BLaER1 (cell line): ENCODE results near the gene TFPI.

Source experiments
- H3K27ac ChIP-seq: shearing (Covaris generic); formaldehyde crosslinking; 2 replicates; pipeline ENCODE4 v1.8.1; 2022
- H3K27me3 ChIP-seq: shearing (Covaris generic); formaldehyde crosslinking; 2 replicates; pipeline ENCODE4 v1.8.1; 2022
- H3K36me3 ChIP-seq: shearing (Covaris generic); formaldehyde crosslinking; 2 replicates; pipeline ENCODE4 v1.8.1; 2022
- H3K4me1 ChIP-seq: shearing (Covaris generic); formaldehyde crosslinking; 2 replicates; pipeline ENCODE4 v1.8.1; 2022
- H3K4me2 ChIP-seq: shearing (Covaris generic); formaldehyde crosslinking; 2 replicates; pipeline ENCODE4 v1.8.1; 2022
- H3K4me3 ChIP-seq: shearing (Covaris generic); formaldehyde crosslinking; 2 replicates; pipeline ENCODE4 v1.8.1; 2022
- H3K9ac ChIP-seq: shearing (Covaris generic); formaldehyde crosslinking; 2 replicates; pipeline ENCODE4 v1.8.1; 2022
- H3K9me3 ChIP-seq: shearing (Covaris generic); formaldehyde crosslinking; 2 replicates; pipeline ENCODE4 v1.8.1; 2022
- H4K20me1 ChIP-seq: shearing (Covaris generic); formaldehyde crosslinking; 2 replicates; pipeline ENCODE4 v1.8.1; 2022
- Cebpa-rat ChIP-seq: shearing (Covaris generic); IDR thresholded peaks from 2 replicates; pipeline ENCODE4 v1.8.1; 2022

Gene TFPI

DNA sequence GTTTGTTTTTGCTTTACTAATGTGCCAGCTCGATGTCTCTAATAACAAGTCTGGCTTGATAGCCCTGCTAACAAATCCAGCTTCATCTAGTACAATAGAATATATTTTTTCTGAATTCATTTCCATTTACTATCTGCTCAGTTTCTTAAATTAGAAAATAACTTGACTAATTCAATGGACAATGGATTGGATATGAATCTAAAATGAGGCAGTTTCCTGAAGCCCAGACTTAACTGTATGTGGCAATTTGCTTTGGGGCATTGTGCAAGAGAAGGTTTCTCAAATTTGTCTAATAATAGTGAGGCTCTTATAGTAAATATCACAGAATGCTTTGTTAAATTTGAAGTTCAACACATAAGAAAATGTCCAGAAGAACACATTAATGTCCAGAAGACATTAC lies 132.0 kb downstream of the TFPI start:
- no peaks in the 10 kb centered on the region for H3K4me1 ChIP-seq
- TF ChIP-seq Cebpa-rat: no peak
- H3K9ac ChIP-seq: no peak overlapping the region
- no peaks in the 10 kb centered on the region for H3K27me3 ChIP-seq
- H3K36me3 ChIP-seq: no peaks in the 10 kb centered on the region
- H3K27ac ChIP-seq: no peak overlapping the region
- H3K4me2 ChIP-seq: no peak overlapping the region
- H3K9me3 ChIP-seq: no peaks in the 10 kb centered on the region
- H3K4me3 ChIP-seq: no peak overlapping the region
- H4K20me1 ChIP-seq: no peaks in the 10 kb centered on the region

DNA sequence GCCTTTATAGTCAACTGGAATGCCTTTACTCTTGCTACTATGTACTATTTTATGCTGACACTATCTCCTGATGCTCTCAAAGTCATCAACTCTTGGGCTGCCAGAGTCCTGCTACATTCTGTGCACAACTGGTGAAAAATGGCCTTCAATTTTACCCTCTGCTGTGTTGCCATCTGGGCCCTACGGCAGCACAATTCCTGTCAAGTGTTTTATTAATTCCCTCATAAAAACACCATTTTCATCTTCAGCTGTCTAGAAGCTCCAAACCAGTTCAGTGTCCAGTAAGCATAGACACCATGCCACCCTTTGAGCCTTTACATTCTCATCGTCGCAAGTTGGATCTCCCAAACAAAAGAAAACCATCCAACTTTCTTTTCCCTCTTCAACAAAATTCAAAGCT lies 132.7 kb downstream of the TFPI start:
- Histone ChIP-seq H3K4me3 (no peak overlapping the region), H4K20me1 (no peaks in the 10 kb centered on the region), H3K9ac (no peak overlapping the region), H3K36me3 (no peaks in the 10 kb centered on the region), H3K4me1 (no peaks in the 10 kb centered on the region), H3K4me2 (no peak overlapping the region), H3K27ac (no peak overlapping the region), H3K27me3 (no peaks in the 10 kb centered on the region), H3K9me3 (no peaks in the 10 kb centered on the region)
- no peak for TF ChIP-seq Cebpa-rat

DNA sequence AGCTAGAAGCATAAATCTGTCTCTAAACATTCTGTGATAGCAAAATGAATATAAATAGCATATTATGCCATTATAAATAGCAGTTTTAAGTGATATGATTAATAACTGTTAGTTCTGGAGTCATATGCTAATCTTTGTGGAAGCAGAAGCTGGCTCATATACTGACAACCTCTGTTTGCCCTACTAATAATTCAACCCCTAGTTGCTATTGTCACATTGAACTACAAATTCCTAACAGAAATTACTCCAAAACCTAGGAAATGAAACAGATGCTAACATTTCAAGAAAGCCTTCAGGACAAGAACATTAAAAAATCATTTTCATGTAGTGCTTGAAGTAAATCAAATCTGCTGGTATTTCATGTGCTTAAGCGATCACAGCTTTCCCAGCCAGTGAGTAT lies 134.4 kb downstream of the TFPI start:
- H3K4me3 ChIP-seq: no peak overlapping the region
- H3K27me3 ChIP-seq: no peaks in the 10 kb centered on the region
- no peak overlapping the region for H3K4me2 ChIP-seq
- no peaks in the 10 kb centered on the region for H3K4me1 ChIP-seq
- no peaks in the 10 kb centered on the region for H3K36me3 ChIP-seq
- no peak overlapping the region for H3K9ac ChIP-seq
- no peaks in the 10 kb centered on the region for H4K20me1 ChIP-seq
- H3K27ac ChIP-seq: no peak overlapping the region
- TF ChIP-seq Cebpa-rat: no peak
- no peaks in the 10 kb centered on the region for H3K9me3 ChIP-seq

DNA sequence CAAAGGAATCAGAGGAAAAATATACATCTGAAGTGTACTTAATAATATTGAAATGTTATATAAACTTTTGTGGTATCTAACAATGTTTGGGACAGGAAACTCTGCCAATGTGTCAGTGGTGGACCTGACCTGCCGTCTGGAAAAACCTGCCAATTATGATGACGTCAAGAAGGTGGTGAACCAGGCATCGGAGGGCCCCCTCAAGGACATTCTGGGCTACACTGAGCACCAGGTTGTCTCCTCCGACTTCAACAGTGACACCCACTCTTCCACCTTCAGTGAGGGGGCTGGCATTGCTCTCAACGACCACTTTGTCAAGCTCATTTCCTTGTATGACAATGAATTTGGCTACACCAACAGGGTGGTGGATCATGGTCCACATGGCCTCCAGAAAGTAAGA lies 138.8 kb downstream of the TFPI start:
- H3K27me3 ChIP-seq: no peaks in the 10 kb centered on the region
- H3K36me3 ChIP-seq: no peaks in the 10 kb centered on the region
- no peak for TF ChIP-seq Cebpa-rat
- H3K9me3 ChIP-seq: no peaks in the 10 kb centered on the region
- H4K20me1 ChIP-seq: no peaks in the 10 kb centered on the region
- no peak overlapping the region for H3K4me3 ChIP-seq
- no peak overlapping the region for H3K4me2 ChIP-seq
- no peaks in the 10 kb centered on the region for H3K4me1 ChIP-seq
- no peak overlapping the region for H3K27ac ChIP-seq
- H3K9ac ChIP-seq: no peak overlapping the region
